HG03565 (cell line): Measurements from ENCODE around the gene TBC1D4.
A peak's percentile ranks its signal among the peaks of the same experiment; 100 is the strongest.
"Not testable (repeated sequence)": the region's sequence is repeated elsewhere in the genome, so short reads cannot be mapped to it uniquely, and the experiment has no call there.

Experiments
- ATAC-seq: cut with Tn5 transposase; IDR thresholded peaks from one replicate; pipeline ENCODE4 v1.9.1; 2021; ENCODE audit warnings: mild to moderate bottlenecking, moderate library complexity; ENCODE audit not compliant: unreplicated experiment

TBC1D4 gene

DNA sequence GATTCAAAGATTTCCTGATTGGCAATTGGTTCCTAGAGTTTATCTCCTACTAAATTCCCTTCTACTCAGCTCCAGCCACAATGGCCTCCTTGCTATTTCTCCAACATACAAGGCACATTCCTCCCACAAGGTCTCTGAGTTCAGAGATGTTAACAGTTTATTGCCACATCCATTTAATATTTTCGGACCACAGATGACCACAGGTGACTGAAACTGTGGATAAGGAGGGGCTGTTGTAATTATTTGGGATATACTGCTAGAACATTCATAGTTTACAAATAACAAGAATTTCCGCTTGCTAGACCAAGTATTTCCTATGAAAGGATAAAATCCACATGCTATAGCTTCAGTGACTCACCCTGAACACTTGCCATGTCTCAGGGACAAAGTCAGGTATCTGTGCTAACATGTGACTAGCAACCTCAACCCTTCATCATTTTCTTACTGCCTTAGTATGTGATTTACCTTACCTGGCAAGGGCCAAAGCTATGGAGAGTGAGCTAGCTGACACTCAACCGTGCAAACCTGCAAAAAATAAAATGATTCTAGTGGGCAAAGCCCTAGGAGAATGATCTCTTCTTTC lies 117.7 kb downstream of the TBC1D4 start:
- ATAC-seq, result no peak

GRCh38 chr13:75363371-75363770 lies 118.6 kb downstream of the TBC1D4 start:
- ATAC-seq, result no peak

GRCh38 chr13:75362026-75362425 lies 119.9 kb downstream of the TBC1D4 start:
- ATAC-seq, result no peak

DNA sequence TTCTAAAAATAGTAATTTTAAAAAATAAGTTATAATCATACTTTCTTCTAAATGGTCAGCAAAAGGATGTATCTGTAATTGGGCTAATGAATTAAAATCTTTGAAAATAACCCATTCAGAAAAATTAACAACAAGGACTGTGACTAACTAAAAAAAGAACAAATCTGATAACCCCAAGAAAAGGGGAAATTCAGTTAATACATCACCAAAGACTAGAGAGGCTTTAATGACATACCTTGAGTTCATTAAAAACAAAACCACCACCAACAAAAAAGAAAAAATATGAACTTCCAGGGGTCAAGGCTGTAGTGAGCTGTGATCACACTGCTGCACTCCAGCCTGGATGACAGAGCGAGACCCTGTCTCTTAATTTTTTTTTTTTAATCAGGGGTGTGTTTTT lies 121.8 kb downstream of the TBC1D4 start:
- ATAC-seq, result no peak

DNA sequence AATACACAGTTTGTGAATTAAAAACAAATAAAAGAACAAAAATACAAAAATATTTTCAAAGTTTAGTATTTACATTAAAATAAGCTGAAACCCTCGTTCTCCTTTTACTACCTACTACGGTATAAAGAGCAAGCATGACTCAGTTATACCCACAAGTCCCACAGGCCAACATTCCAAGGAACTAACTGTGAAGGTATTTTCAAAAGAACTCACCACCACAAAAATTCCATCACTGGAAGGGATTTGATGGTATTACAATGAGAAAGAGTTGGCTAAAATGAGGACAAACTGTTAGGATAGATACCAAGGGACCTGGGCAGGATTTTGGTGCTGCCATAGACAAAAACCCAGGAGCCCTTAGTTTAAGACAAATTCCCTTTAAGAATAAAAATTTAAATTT lies 122.7 kb downstream of the TBC1D4 start:
- ATAC-seq, result no peak

- peak; percentile 81 for ATAC-seq
Observed at GRCh38 chr13:75357576-75358289, 124.2 kb downstream of the TBC1D4 start.

- ATAC-seq, result no peak
Observed at GRCh38 chr13:75356421-75356820, 125.5 kb downstream of the TBC1D4 start.

- ATAC-seq, result no peak
Observed at GRCh38 chr13:75355609-75356008, 126.4 kb downstream of the TBC1D4 start.

GRCh38 chr13:75353781-75354193 lies 128.2 kb downstream of the TBC1D4 start:
- peak; percentile 79 for ATAC-seq

DNA sequence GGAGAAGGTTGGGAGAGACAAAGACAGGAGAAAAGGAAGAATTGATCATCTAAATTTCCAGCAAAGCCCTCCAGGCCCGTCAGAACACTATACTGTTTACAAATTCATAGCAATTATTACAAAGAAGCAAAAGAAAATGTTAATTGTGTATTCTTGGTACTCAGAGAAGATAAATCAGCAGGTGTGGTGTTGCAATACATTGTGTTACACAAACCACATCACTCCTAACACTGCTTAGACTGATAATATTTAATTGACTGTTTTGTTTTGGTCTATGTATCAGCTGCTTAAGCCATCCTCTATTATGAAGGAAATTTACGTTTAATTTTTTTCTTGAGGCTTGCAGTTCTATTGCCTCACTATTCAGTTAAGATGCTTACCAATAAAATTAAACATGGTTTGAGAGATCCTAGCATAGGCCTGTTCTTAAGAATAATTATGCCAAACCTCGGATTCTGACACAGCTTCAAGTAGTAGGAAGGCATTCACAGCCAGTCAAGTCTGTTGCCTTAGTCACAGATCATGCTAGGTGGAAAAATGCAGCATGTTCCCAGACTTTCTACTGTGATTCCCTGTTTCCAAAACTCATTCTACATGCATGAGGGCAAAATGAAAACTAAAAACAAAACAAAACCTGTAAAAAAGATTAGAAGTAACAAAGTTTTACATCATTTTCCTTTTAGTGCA lies 129.2 kb downstream of the TBC1D4 start:
- ATAC-seq, result no peak

- not testable (repeated sequence) for ATAC-seq
Observed at GRCh38 chr13:75351538-75351937, 130.4 kb downstream of the TBC1D4 start.

GRCh38 chr13:75347925-75348324 lies 134.0 kb downstream of the TBC1D4 start:
- ATAC-seq, result no peak

DNA sequence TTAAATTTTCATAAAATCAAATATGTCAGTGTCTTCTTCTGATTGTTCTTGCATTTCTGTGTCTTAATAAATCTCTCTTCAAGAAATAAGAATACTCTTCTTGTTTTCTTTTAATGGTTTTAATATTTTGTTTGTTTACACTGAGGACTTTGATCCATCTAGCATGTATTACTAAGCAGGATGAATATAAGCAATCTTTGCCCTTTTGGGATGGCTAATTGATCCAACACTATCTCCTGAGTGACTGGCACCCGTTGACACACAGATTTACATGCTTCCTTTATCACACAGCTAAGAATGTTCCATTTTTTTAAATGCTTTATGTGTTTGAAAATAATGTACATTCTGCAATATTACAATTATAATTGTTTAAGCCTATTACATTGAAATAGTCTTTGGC lies 134.5 kb downstream of the TBC1D4 start:
- no peak for ATAC-seq

DNA sequence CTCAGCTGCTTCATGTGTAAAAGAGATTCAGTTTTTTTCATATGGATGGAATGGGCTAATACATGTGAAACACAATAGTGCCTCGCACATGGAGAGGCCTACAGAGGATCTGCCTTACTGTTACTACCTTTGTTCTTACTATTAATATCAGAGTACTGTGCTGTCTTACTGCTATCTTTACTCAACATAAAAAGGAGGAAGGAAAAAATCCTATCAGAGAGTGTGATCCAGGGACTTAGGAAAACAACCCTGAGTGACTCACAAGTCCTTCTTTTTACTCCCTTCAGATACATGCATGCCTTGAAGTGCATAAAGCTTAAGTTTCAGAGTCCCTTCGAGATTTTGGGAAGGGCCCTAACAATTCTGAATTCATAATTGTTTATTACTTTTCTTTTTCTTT lies 136.8 kb downstream of the TBC1D4 start:
- no peak for ATAC-seq

DNA sequence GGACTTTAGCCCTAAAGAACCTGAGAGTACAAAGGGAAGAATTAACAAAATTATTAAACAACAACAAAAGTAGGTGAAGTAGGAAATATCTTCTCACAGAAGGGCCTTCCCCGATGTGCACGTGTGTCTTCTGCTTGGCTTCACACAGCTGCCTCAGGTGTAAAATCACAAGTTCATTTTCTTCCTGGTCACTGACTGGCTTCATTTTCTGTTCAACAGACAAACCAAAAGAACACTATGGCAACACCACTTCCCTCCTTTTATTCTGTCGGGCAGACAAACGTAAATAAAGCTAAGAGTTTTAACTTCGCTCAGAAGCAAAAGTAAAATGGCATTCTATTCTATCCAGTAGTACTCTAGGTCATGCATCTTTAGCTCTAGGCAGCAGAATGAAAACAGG lies 140.9 kb downstream of the TBC1D4 start:
- ATAC-seq, result peak; percentile 91

DNA sequence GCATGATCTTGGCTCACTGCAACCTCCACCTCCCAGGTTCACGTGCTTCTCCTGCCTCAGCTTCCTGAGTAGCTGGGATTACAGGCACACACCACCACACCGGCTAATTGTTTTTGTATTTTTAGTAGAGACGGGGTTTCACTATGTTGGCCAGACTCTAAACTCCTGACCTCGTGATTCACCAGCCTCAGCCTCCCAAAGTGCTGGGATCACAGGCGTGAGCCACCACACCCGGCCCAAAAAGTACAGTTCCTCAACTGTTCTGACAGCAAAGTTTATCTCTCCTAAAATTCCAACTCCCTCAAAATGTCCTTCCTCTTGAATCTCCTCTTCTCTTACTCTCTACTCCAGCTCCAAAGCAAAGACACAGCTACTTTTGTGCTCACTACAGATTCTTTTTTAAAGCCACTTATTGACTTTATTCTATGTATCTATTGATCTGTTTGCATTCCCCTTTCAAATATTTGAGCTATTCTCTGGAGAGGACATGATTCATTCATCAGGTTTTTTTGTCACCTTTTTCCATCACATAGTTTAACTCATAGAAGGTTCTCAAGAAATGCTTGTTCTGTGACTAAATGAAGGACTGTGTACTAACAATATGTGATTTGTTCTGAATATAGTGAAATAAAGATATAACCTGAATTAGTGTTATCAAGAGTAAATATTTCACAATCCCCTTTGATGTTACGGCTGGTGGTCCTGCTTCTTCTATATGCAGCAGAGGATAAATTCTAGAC lies 142.2 kb downstream of the TBC1D4 start:
- ATAC-seq, result no peak

- no peak for ATAC-seq
Observed at GRCh38 chr13:75334634-75335447, 147.1 kb downstream of the TBC1D4 start.

GRCh38 chr13:75333103-75333502 lies 148.9 kb downstream of the TBC1D4 start:
- no peak for ATAC-seq

GRCh38 chr13:75331792-75332349 lies 150.1 kb downstream of the TBC1D4 start:
- no peak for ATAC-seq

DNA sequence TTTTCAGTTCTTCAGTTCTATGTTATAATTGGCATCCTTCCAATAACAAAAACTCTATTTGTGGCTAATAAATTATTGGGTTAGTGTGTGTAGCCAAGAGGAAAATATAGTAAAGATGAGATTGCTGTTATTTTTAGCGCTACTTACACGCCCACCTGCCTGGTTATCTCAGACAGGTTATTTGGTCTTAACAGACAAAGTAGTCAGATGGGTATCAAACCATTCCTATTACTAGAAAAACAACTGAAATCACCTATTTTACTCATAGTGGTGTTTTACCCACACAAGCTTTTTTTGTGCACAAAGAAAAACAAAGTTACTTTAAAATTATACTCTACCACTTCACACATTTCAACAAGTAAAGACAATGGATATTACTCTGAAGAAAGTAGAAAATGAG lies 151.2 kb downstream of the TBC1D4 start:
- no peak for ATAC-seq
